Breast epithelium (tissue), 3 donors: ENCODE measurements around the gene IQCE.

Experiments
- CTCF ChIP-seq, 3 donors: fragments of 450-650 bp; IDR thresholded peaks; one replicate each; pipeline ENCODE4 v1.5.1; 2016 to 2017; ENCODE audit warnings: antibody characterized with exemption in 3 of 3, mild to moderate bottlenecking in 3 of 3, moderate library complexity in 3 of 3
- POLR2A ChIP-seq: fragments of 450-650 bp; IDR thresholded peaks from one replicate; pipeline ENCODE4 v1.6.1; 2016; ENCODE audit warnings: antibody characterized with exemption, mild to moderate bottlenecking, moderate library complexity
- POLR2AphosphoS5 ChIP-seq, 3 donors: sonication (generic); formaldehyde crosslinking; IDR thresholded peaks; one replicate each; pipeline ENCODE4 v1.6.1; 2017; ENCODE audit warnings: antibody characterized with exemption in 3 of 3

- TF ChIP-seq POLR2AphosphoS5 (IDR thresholded peaks at IDR 0.05) (no peak), CTCF (IDR thresholded peaks at IDR 0.05) (no peak), POLR2A (no peak)
Measured at GRCh38 chr7:2526659-2527504, 31.9 kb upstream of the IQCE start.
